Measurements from ENCODE around the gene KIF16B. TPM values are rescaled to one million over a fixed set of nuclear protein-coding genes. Genes with fewer than 3 reads are reported as not detected.
"Not testable (repeated sequence)": the region's sequence is repeated elsewhere in the genome, so short reads cannot be mapped to it uniquely, and the experiment has no call there.

The KIF16B gene
- total RNA-seq, 1 experiment from 2014 or later: 16.6 TPM

DNA sequence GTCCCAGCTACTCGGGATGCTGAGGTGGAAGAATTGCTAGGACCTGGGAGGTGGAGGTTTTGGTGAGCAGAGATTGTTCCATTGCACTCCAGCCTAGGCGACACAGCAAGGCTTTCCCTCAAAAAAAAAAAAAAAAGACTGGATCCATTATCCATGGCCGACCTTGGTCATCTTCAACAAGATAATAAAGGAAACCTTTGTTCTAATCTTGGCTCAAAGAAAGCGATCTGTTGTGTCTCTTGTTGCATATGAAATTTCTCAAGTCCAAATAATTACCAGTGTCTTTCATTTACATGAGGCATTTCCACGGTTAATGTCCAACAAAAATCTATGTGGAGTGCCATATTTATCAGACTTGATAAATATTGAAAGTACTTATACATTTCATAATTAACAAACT lies 23.7 kb upstream of the KIF16B start:
- Histone ChIP-seq H3K27ac (ENCODE audit: low read length) (no peak overlapping the region), H3K36me3 (ENCODE audit: control insufficient read depth, insufficient read depth, low read length) (no peaks in the 10 kb centered on the region), H3K4me1 (ENCODE audit: control insufficient read depth, insufficient read depth, low read length) (no peaks in the 10 kb centered on the region), H3K4me3 (ENCODE audit: low read depth in 2 of 2, low read length in 2 of 2) (no peak overlapping the region), H3K27me3 (ENCODE audit: control insufficient read depth, insufficient read depth, low read length) (peaks cover 13% of the 10 kb centered on the region; the same call in 1 of the 2 replicates), H3K9me3 (ENCODE audit: control insufficient read depth, insufficient read depth, low read depth, low read length) (no peaks in the 10 kb centered on the region)
- DNase-seq (ENCODE audit: low read depth, low spot score): no peak
- intact Hi-C loops (cut with micrococcal nuclease; ENCODE audit: unreplicated experiment): no loop called here
- ChIA-PET POLR2A (no interaction called here), CTCF (no interaction called here)
- no TSS peak for BruUV-seq (replicated peaks)
- in situ Hi-C loops (cut with HindIII; ENCODE audit: low pct_unique_long_range_greater_than_20kb, low sequenced_read_pairs): no loop called here
- no peak for ATAC-seq
- TF ChIP-seq, protein P1, sequence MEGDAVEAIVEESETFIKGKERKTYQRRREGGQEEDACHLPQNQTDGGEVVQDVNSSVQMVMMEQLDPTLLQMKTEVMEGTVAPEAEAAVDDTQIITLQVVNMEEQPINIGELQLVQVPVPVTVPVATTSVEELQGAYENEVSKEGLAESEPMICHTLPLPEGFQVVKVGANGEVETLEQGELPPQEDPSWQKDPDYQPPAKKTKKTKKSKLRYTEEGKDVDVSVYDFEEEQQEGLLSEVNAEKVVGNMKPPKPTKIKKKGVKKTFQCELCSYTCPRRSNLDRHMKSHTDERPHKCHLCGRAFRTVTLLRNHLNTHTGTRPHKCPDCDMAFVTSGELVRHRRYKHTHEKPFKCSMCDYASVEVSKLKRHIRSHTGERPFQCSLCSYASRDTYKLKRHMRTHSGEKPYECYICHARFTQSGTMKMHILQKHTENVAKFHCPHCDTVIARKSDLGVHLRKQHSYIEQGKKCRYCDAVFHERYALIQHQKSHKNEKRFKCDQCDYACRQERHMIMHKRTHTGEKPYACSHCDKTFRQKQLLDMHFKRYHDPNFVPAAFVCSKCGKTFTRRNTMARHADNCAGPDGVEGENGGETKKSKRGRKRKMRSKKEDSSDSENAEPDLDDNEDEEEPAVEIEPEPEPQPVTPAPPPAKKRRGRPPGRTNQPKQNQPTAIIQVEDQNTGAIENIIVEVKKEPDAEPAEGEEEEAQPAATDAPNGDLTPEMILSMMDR (IDR thresholded peaks at IDR 0.05): no peak
- TF ChIP-seq TCF7L2 (IDR thresholded peaks at IDR 0.05; ENCODE audit: low read depth, low read length) (no peak), POLR2AphosphoS5 (IDR thresholded peaks at IDR 0.05; ENCODE audit: low read depth, low read length) (no peak), SIN3A (IDR thresholded peaks at IDR 0.05; ENCODE audit: borderline replicate concordance, insufficient read depth, low read depth, low read length) (no peak)
- TF ChIP-seq, protein P2, sequence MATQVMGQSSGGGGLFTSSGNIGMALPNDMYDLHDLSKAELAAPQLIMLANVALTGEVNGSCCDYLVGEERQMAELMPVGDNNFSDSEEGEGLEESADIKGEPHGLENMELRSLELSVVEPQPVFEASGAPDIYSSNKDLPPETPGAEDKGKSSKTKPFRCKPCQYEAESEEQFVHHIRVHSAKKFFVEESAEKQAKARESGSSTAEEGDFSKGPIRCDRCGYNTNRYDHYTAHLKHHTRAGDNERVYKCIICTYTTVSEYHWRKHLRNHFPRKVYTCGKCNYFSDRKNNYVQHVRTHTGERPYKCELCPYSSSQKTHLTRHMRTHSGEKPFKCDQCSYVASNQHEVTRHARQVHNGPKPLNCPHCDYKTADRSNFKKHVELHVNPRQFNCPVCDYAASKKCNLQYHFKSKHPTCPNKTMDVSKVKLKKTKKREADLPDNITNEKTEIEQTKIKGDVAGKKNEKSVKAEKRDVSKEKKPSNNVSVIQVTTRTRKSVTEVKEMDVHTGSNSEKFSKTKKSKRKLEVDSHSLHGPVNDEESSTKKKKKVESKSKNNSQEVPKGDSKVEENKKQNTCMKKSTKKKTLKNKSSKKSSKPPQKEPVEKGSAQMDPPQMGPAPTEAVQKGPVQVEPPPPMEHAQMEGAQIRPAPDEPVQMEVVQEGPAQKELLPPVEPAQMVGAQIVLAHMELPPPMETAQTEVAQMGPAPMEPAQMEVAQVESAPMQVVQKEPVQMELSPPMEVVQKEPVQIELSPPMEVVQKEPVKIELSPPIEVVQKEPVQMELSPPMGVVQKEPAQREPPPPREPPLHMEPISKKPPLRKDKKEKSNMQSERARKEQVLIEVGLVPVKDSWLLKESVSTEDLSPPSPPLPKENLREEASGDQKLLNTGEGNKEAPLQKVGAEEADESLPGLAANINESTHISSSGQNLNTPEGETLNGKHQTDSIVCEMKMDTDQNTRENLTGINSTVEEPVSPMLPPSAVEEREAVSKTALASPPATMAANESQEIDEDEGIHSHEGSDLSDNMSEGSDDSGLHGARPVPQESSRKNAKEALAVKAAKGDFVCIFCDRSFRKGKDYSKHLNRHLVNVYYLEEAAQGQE (IDR thresholded peaks at IDR 0.05; ENCODE audit: insufficient read depth in 1 of 2, low read depth in 2 of 2, low read length in 1 of 2): no peak

DNA sequence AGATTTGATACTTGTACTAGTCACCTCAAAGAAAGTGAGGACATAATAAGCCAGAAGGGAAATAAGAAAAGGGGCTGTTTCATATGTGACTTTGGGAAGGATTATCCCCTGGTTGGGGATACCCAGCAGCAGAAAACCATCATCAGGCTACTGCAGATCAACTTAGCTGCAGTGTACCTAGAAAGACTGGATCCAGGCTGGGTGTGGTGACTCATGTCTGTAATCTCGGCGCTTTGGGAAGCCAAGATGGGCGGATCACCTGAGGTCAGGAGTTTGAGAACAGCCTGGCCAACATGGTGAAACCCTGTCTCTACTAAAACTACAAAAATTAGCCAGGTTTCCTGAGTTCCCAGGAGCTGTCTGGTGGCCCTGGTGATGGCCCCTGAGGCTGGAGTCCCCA lies 23.2 kb upstream of the KIF16B start:
- H3K27ac ChIP-seq (ENCODE audit: low read length); intact Hi-C loops (cut with micrococcal nuclease; ENCODE audit: unreplicated experiment); H3K9me3 ChIP-seq (ENCODE audit: control insufficient read depth, insufficient read depth, low read depth, low read length); ATAC-seq; H3K36me3 ChIP-seq (ENCODE audit: control insufficient read depth, insufficient read depth, low read length); H3K4me3 ChIP-seq (ENCODE audit: low read depth in 2 of 2, low read length in 2 of 2); POLR2A ChIA-PET; in situ Hi-C loops (cut with HindIII; ENCODE audit: low pct_unique_long_range_greater_than_20kb, low sequenced_read_pairs); DNase-seq (ENCODE audit: low read depth, low spot score); H3K4me1 ChIP-seq (ENCODE audit: control insufficient read depth, insufficient read depth, low read length); BruUV-seq (replicated peaks); CTCF ChIA-PET: not testable (repeated sequence)
- peaks cover 13% of the 10 kb centered on the region; the same call in 1 of the 2 replicates for H3K27me3 ChIP-seq (ENCODE audit: control insufficient read depth, insufficient read depth, low read length)

DNA sequence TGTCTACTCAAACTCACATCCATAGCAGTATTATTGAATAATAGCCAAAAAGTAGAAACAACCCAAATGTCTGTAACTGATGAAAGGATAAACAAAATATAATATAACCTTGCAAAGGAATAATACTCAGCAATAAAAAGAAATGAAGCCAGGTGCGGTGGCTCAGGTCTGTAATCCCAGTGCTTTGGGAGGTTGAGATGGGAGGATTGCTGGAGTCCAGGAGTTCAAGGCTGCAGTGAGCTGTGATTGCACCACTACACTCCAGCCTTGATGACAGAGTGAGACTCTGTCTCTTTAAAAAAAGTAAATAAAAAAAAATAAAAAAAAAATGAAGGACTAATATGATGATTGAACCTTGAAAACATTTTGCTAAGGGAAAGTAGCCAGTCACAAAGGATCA lies 22.1 kb upstream of the KIF16B start:
- CTCF ChIA-PET: no interaction called here
- Histone ChIP-seq H3K27me3 (ENCODE audit: control insufficient read depth, insufficient read depth, low read length) (peaks cover 13% of the 10 kb centered on the region; the same call in 1 of the 2 replicates), H3K27ac (ENCODE audit: low read length) (no peak overlapping the region), H3K4me3 (ENCODE audit: low read depth in 2 of 2, low read length in 2 of 2) (no peak overlapping the region), H3K36me3 (ENCODE audit: control insufficient read depth, insufficient read depth, low read length) (no peaks in the 10 kb centered on the region), H3K4me1 (ENCODE audit: control insufficient read depth, insufficient read depth, low read length) (no peaks in the 10 kb centered on the region), H3K9me3 (ENCODE audit: control insufficient read depth, insufficient read depth, low read depth, low read length) (no peaks in the 10 kb centered on the region)
- no TSS peak for BruUV-seq (replicated peaks)
- in situ Hi-C loops (cut with HindIII; ENCODE audit: low pct_unique_long_range_greater_than_20kb, low sequenced_read_pairs): no loop called here
- intact Hi-C loops (cut with micrococcal nuclease; ENCODE audit: unreplicated experiment): no loop called here
- DNase-seq (ENCODE audit: low read depth, low spot score) (no peak), ATAC-seq (no peak)
- TF ChIP-seq, protein P2 (IDR thresholded peaks at IDR 0.05; ENCODE audit: insufficient read depth in 1 of 2, low read depth in 2 of 2, low read length in 1 of 2): no peak
- TF ChIP-seq TCF7L2 (IDR thresholded peaks at IDR 0.05; ENCODE audit: low read depth, low read length) (no peak), SIN3A (IDR thresholded peaks at IDR 0.05; ENCODE audit: borderline replicate concordance, insufficient read depth, low read depth, low read length) (no peak), POLR2AphosphoS5 (IDR thresholded peaks at IDR 0.05; ENCODE audit: low read depth, low read length) (no peak)
- TF ChIP-seq, protein P1 (IDR thresholded peaks at IDR 0.05): no peak
- POLR2A ChIA-PET: no interaction called here
